DND-41 (cell line): ENCODE data around the gene BARHL1.

Experiments
- ATAC-seq: fragments of 200-7000 bp; cut with Tn5 transposase; 3 replicates; pipeline ENCODE4 v1.9.1; 2021; ENCODE audit warnings: low read depth; ENCODE audit not compliant: insufficient read depth
- DNase-seq: peaks from one replicate; pipeline ENCODE4 v3.0.0-alpha.2; 2020
- H2AFZ ChIP-seq: 2 replicates; pipeline ENCODE4 v1.6.0; 2012; ENCODE audit warnings: low read depth, low read length
- H3K27ac ChIP-seq: 2 replicates; pipeline ENCODE4 v1.5.1; 2012; ENCODE audit warnings: low read length, inconsistent platforms
- H3K27me3 ChIP-seq: fragments of 200-600 bp; sonication (generic); 2 replicates; pipeline ENCODE4 v1.6.0; 2012; ENCODE audit warnings: low read length, mild to moderate bottlenecking, inconsistent platforms; ENCODE audit not compliant: insufficient read depth, poor library complexity
- H3K36me3 ChIP-seq: 2 replicates; pipeline ENCODE4 v1.5.1; 2012; ENCODE audit warnings: low read length, inconsistent platforms; ENCODE audit not compliant: insufficient read depth
- H3K4me1 ChIP-seq: 2 replicates; pipeline ENCODE4 v1.5.1; 2012; ENCODE audit warnings: mild to moderate bottlenecking, low read length; ENCODE audit not compliant: insufficient read depth
- H3K4me2 ChIP-seq: 2 replicates; pipeline ENCODE4 v1.6.0; 2012; ENCODE audit warnings: mild to moderate bottlenecking, moderate library complexity, low read length, inconsistent platforms; ENCODE audit not compliant: insufficient read depth
- H3K4me3 ChIP-seq, 2 experiments: fragments of 200-600 bp in 1 of 2; shearing (Covaris generic) in 1 of 2; 2 replicates each; pipeline ENCODE4 v1.5.1; 2012 to 2016; ENCODE audit warnings: inconsistent platforms in 2 of 2, low read length in 2 of 2, mild to moderate bottlenecking in 2 of 2, low read depth in 1 of 2, moderate library complexity in 1 of 2
- H3K79me2 ChIP-seq: 2 replicates; pipeline ENCODE4 v1.6.0; 2012; ENCODE audit warnings: low read length, inconsistent platforms; ENCODE audit not compliant: insufficient read depth
- H3K9ac ChIP-seq: 2 replicates; pipeline ENCODE4 v1.6.0; 2012; ENCODE audit warnings: low read depth, mild to moderate bottlenecking, inconsistent platforms, low read length, moderate library complexity
- H3K9me3 ChIP-seq: 2 replicates; pipeline ENCODE4 v1.5.1; 2012; ENCODE audit warnings: low read length, moderate library complexity, mild to moderate bottlenecking, inconsistent platforms; ENCODE audit not compliant: insufficient read depth, severe bottlenecking
- H4K20me1 ChIP-seq: 2 replicates; pipeline ENCODE4 v1.6.0; 2012; ENCODE audit warnings: low read length; ENCODE audit not compliant: insufficient read depth
- EZH2 ChIP-seq: IDR thresholded peaks from 3 replicates; pipeline ENCODE4 v1.6.1; 2012; ENCODE audit warnings: borderline replicate concordance, low read depth, mild to moderate bottlenecking, moderate library complexity, low read length, inconsistent platforms; ENCODE audit not compliant: severe bottlenecking
- TF ChIP-seq, protein P1 (sequence below): IDR thresholded peaks from 2 replicates; pipeline ENCODE4 v1.5.1; 2012; ENCODE audit warnings: borderline replicate concordance, low read length, moderate library complexity, mild to moderate bottlenecking; ENCODE audit not compliant: poor library complexity, severe bottlenecking; ENCODE audit errors: extremely low read depth

Gene BARHL1

GRCh38 chr9:132630811-132631210 is 48.4 kb downstream of the BARHL1 start:
- DNase-seq (no peak), ATAC-seq (no peak)
- no peak overlapping the region for H3K9ac ChIP-seq
- no peaks in the 10 kb centered on the region; the same call in 1 of the 2 replicates for H4K20me1 ChIP-seq
- H3K79me2 ChIP-seq = no peaks in the 10 kb centered on the region
- no peak overlapping the region for H3K4me2 ChIP-seq
- H3K4me3 ChIP-seq = no peak overlapping the region
- H3K9me3 ChIP-seq = no peaks in the 10 kb centered on the region
- no peaks in the 10 kb centered on the region for H3K27me3 ChIP-seq
- TF ChIP-seq, protein P1, sequence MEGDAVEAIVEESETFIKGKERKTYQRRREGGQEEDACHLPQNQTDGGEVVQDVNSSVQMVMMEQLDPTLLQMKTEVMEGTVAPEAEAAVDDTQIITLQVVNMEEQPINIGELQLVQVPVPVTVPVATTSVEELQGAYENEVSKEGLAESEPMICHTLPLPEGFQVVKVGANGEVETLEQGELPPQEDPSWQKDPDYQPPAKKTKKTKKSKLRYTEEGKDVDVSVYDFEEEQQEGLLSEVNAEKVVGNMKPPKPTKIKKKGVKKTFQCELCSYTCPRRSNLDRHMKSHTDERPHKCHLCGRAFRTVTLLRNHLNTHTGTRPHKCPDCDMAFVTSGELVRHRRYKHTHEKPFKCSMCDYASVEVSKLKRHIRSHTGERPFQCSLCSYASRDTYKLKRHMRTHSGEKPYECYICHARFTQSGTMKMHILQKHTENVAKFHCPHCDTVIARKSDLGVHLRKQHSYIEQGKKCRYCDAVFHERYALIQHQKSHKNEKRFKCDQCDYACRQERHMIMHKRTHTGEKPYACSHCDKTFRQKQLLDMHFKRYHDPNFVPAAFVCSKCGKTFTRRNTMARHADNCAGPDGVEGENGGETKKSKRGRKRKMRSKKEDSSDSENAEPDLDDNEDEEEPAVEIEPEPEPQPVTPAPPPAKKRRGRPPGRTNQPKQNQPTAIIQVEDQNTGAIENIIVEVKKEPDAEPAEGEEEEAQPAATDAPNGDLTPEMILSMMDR = no peak
- no peak for TF ChIP-seq EZH2
- H2AFZ ChIP-seq = no peak overlapping the region
- H3K4me1 ChIP-seq = no peaks in the 10 kb centered on the region
- no peak overlapping the region for H3K27ac ChIP-seq
- peaks cover 49% of the 10 kb centered on the region for H3K36me3 ChIP-seq

GRCh38 chr9:132631280-132631679 is 48.9 kb downstream of the BARHL1 start:
- H3K9ac ChIP-seq = no peak overlapping the region
- H3K36me3 ChIP-seq = peaks cover 47% of the 10 kb centered on the region
- H2AFZ ChIP-seq = no peak overlapping the region
- no peaks in the 10 kb centered on the region for H3K27me3 ChIP-seq
- no peak overlapping the region for H3K27ac ChIP-seq
- H3K4me2 ChIP-seq = no peak overlapping the region
- no peak for TF ChIP-seq EZH2
- TF ChIP-seq, protein P1 = no peak
- ATAC-seq (no peak), DNase-seq (no peak)
- H3K9me3 ChIP-seq = no peaks in the 10 kb centered on the region
- no peaks in the 10 kb centered on the region; the same call in 1 of the 2 replicates for H4K20me1 ChIP-seq
- no peaks in the 10 kb centered on the region for H3K79me2 ChIP-seq
- H3K4me1 ChIP-seq = no peaks in the 10 kb centered on the region
- H3K4me3 ChIP-seq = no peak overlapping the region

DNA sequence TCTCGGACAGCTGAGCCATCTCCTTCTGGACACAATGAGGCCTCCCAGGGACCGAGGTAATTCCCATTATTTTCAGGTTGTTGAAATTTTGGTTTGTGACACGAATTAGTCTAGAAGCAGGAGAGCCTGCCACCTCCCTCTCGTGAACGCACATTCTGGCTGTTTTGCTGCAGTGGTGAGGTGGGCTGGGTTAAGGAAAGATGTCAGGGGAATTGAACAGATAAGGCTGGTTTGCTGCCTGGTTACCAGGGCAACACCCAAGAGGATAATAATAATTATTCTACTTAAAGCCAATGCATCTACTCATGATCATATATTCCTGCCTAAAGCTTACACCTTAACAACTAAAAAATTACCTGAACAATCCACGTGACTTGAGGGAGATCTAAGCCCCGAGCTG is 49.3 kb downstream of the BARHL1 start:
- Histone ChIP-seq H3K79me2 (no peaks in the 10 kb centered on the region), H3K4me1 (no peaks in the 10 kb centered on the region), H3K9ac (no peak overlapping the region), H3K4me3 (no peak overlapping the region), H3K27ac (no peak overlapping the region), H2AFZ (no peak overlapping the region), H4K20me1 (no peaks in the 10 kb centered on the region; the same call in 1 of the 2 replicates), H3K36me3 (peaks cover 43% of the 10 kb centered on the region), H3K27me3 (no peaks in the 10 kb centered on the region), H3K4me2 (no peak overlapping the region), H3K9me3 (no peaks in the 10 kb centered on the region)
- DNase-seq (no peak), ATAC-seq (no peak)
- TF ChIP-seq, protein P1 = no peak
- TF ChIP-seq EZH2 = no peak
